ENCODE results near the gene DSCAML1.

Gene DSCAML1

GRCh38 chr11:117565709-117566108 is 231.3 kb downstream of the DSCAML1 start:
- Histone ChIP-seq H3K4me3 (ENCODE audit: extremely low read depth, insufficient read depth, low read length, poor library complexity, severe bottlenecking) (no peak overlapping the region), H3K9me3 (ENCODE audit: control insufficient read depth, low read length) (no peaks in the 10 kb centered on the region), H3K27ac (ENCODE audit: low read depth, low read length, severe bottlenecking) (no peak overlapping the region), H3K36me3 (ENCODE audit: control insufficient read depth, insufficient read depth, low read length) (no peaks in the 10 kb centered on the region), H3K4me1 (ENCODE audit: control insufficient read depth, insufficient read depth, low read length, poor library complexity, severe bottlenecking) (no peaks in the 10 kb centered on the region)
- WGBS, 2 experiments (ENCODE audit: insufficient coverage in 2 of 2): 31 to 55% methylated on average over 2 to 4 of the region's 4 CpGs

GRCh38 chr11:117564321-117564720 is 232.7 kb downstream of the DSCAML1 start:
- WGBS, 2 experiments (ENCODE audit: insufficient coverage in 2 of 2): 67 to 94% methylated on average over 1 to 4 of the region's 4 CpGs
- no peaks in the 10 kb centered on the region for H3K36me3 ChIP-seq (ENCODE audit: control insufficient read depth, insufficient read depth, low read length)
- no peaks in the 10 kb centered on the region for H3K4me1 ChIP-seq (ENCODE audit: control insufficient read depth, insufficient read depth, low read length, poor library complexity, severe bottlenecking)
- H3K27ac ChIP-seq (ENCODE audit: low read depth, low read length, severe bottlenecking): no peak overlapping the region
- no peak overlapping the region for H3K4me3 ChIP-seq (ENCODE audit: extremely low read depth, insufficient read depth, low read length, poor library complexity, severe bottlenecking)
- no peaks in the 10 kb centered on the region for H3K9me3 ChIP-seq (ENCODE audit: control insufficient read depth, low read length)

- no peaks in the 10 kb centered on the region for H3K4me1 ChIP-seq (ENCODE audit: control insufficient read depth, insufficient read depth, low read length, poor library complexity, severe bottlenecking)
- no peaks in the 10 kb centered on the region for H3K36me3 ChIP-seq (ENCODE audit: control insufficient read depth, insufficient read depth, low read length)
- no peaks in the 10 kb centered on the region for H3K9me3 ChIP-seq (ENCODE audit: control insufficient read depth, low read length)
- H3K4me3 ChIP-seq (ENCODE audit: extremely low read depth, insufficient read depth, low read length, poor library complexity, severe bottlenecking): no peak overlapping the region
- H3K27ac ChIP-seq (ENCODE audit: low read depth, low read length, severe bottlenecking): no peak overlapping the region
- 90 to 92% methylated on average over 7 of the region's 7 CpGs for WGBS, 2 experiments (ENCODE audit: insufficient coverage in 2 of 2)
Observed at GRCh38 chr11:117563556-117563955, 233.5 kb downstream of the DSCAML1 start.

DNA sequence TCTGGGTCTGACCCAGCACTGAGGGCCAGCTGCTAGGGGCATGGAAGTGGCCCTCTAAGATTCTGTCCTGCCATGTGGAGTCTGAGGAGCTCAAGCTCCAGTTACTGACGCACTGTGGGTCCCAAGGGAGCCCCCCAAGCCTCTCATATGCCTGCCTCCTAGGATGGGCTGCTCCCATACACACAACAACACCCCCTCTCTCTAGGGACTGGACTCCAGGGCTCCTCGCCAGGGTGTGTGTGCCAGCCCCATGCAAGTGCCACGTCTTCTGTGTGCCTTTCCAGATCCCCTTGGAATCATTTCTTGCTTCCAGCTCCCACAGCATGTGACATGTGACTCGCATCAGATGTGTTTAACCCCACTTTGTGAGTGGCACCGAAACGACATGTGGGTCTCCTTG is 234.9 kb downstream of the DSCAML1 start:
- no peak overlapping the region for H3K27ac ChIP-seq (ENCODE audit: low read depth, low read length, severe bottlenecking)
- 82 to 92% methylated on average over 6 of the region's 6 CpGs for WGBS, 2 experiments (ENCODE audit: insufficient coverage in 2 of 2)
- H3K4me1 ChIP-seq (ENCODE audit: control insufficient read depth, insufficient read depth, low read length, poor library complexity, severe bottlenecking): peaks cover 5% of the 10 kb centered on the region
- H3K9me3 ChIP-seq (ENCODE audit: control insufficient read depth, low read length): no peaks in the 10 kb centered on the region
- H3K36me3 ChIP-seq (ENCODE audit: control insufficient read depth, insufficient read depth, low read length): no peaks in the 10 kb centered on the region
- no peak overlapping the region for H3K4me3 ChIP-seq (ENCODE audit: extremely low read depth, insufficient read depth, low read length, poor library complexity, severe bottlenecking)

- no peak overlapping the region for H3K27ac ChIP-seq (ENCODE audit: low read depth, low read length, severe bottlenecking)
- H3K36me3 ChIP-seq (ENCODE audit: control insufficient read depth, insufficient read depth, low read length): no peaks in the 10 kb centered on the region
- 70 to 78% methylated on average over 5 of the region's 5 CpGs for WGBS, 2 experiments (ENCODE audit: insufficient coverage in 2 of 2)
- no peak overlapping the region for H3K4me3 ChIP-seq (ENCODE audit: extremely low read depth, insufficient read depth, low read length, poor library complexity, severe bottlenecking)
- H3K9me3 ChIP-seq (ENCODE audit: control insufficient read depth, low read length): no peaks in the 10 kb centered on the region
- H3K4me1 ChIP-seq (ENCODE audit: control insufficient read depth, insufficient read depth, low read length, poor library complexity, severe bottlenecking): peaks cover 5% of the 10 kb centered on the region
Observed at GRCh38 chr11:117560780-117561530, 236.1 kb downstream of the DSCAML1 start.

- H3K9me3 ChIP-seq (ENCODE audit: control insufficient read depth, low read length): no peaks in the 10 kb centered on the region
- peaks cover 5% of the 10 kb centered on the region for H3K4me1 ChIP-seq (ENCODE audit: control insufficient read depth, insufficient read depth, low read length, poor library complexity, severe bottlenecking)
- H3K27ac ChIP-seq (ENCODE audit: low read depth, low read length, severe bottlenecking): no peak overlapping the region
- 78 to 90% methylated on average over 2 to 4 of the region's 5 CpGs for WGBS, 2 experiments (ENCODE audit: insufficient coverage in 2 of 2)
- no peak overlapping the region for H3K4me3 ChIP-seq (ENCODE audit: extremely low read depth, insufficient read depth, low read length, poor library complexity, severe bottlenecking)
- H3K36me3 ChIP-seq (ENCODE audit: control insufficient read depth, insufficient read depth, low read length): no peaks in the 10 kb centered on the region
Observed at GRCh38 chr11:117559698-117560097, 237.3 kb downstream of the DSCAML1 start.

GRCh38 chr11:117557361-117557760 is 239.7 kb downstream of the DSCAML1 start:
- Histone ChIP-seq H3K27ac (ENCODE audit: low read depth, low read length, severe bottlenecking) (no peak overlapping the region), H3K9me3 (ENCODE audit: control insufficient read depth, low read length) (no peaks in the 10 kb centered on the region), H3K4me1 (ENCODE audit: control insufficient read depth, insufficient read depth, low read length, poor library complexity, severe bottlenecking) (peaks cover 5% of the 10 kb centered on the region), H3K36me3 (ENCODE audit: control insufficient read depth, insufficient read depth, low read length) (no peaks in the 10 kb centered on the region), H3K4me3 (ENCODE audit: extremely low read depth, insufficient read depth, low read length, poor library complexity, severe bottlenecking) (no peak overlapping the region)
- WGBS, 2 experiments (ENCODE audit: insufficient coverage in 2 of 2): 49 to 53% methylated on average over 5 to 7 of the region's 7 CpGs

- Histone ChIP-seq H3K36me3 (ENCODE audit: control insufficient read depth, insufficient read depth, low read length) (no peaks in the 10 kb centered on the region), H3K4me3 (ENCODE audit: extremely low read depth, insufficient read depth, low read length, poor library complexity, severe bottlenecking) (no peak overlapping the region), H3K9me3 (ENCODE audit: control insufficient read depth, low read length) (no peaks in the 10 kb centered on the region), H3K4me1 (ENCODE audit: control insufficient read depth, insufficient read depth, low read length, poor library complexity, severe bottlenecking) (peaks cover 5% of the 10 kb centered on the region), H3K27ac (ENCODE audit: low read depth, low read length, severe bottlenecking) (no peak overlapping the region)
- WGBS, 2 experiments (ENCODE audit: insufficient coverage in 2 of 2): 90 to 94% methylated on average over 5 to 6 of the region's 7 CpGs
Observed at GRCh38 chr11:117554601-117555333, 242.2 kb downstream of the DSCAML1 start.

DNA sequence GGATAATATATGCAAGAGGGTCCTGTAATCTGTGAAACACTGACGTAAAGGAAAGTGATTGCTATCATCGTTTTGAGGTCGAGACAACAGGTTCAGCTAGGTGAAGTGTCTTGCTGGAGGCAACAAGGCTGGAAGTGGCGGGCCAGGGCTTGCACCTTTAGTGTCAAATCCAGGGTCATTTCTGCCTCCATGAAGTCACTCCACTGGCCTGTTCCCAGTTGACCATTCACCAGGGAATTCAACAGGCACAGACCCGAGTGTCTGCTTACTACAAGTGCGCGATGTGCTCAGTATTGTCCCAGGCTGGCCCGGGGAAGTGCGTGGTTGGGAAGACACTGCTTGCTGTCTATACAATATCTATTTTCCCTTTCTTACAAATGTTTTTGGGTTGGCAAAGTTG is 244.4 kb downstream of the DSCAML1 start:
- H3K36me3 ChIP-seq (ENCODE audit: control insufficient read depth, insufficient read depth, low read length): no peaks in the 10 kb centered on the region
- H3K9me3 ChIP-seq (ENCODE audit: control insufficient read depth, low read length): no peaks in the 10 kb centered on the region
- WGBS, 2 experiments (ENCODE audit: insufficient coverage in 2 of 2): 91 to 93% methylated on average over 5 to 7 of the region's 9 CpGs
- peaks cover 3% of the 10 kb centered on the region for H3K4me1 ChIP-seq (ENCODE audit: control insufficient read depth, insufficient read depth, low read length, poor library complexity, severe bottlenecking)
- H3K4me3 ChIP-seq (ENCODE audit: extremely low read depth, insufficient read depth, low read length, poor library complexity, severe bottlenecking): no peak overlapping the region
- H3K27ac ChIP-seq (ENCODE audit: low read depth, low read length, severe bottlenecking): no peak overlapping the region

GRCh38 chr11:117551761-117552343 is 245.2 kb downstream of the DSCAML1 start:
- WGBS, 2 experiments (ENCODE audit: insufficient coverage in 2 of 2): 81% methylated on average over 5 to 11 of the region's 12 CpGs
- no peaks in the 10 kb centered on the region for H3K36me3 ChIP-seq (ENCODE audit: control insufficient read depth, insufficient read depth, low read length)

More at GRCh38 chr11:117551761-117552343, 245.2 kb downstream of the DSCAML1 start:
- Histone ChIP-seq H3K27ac (ENCODE audit: low read depth, low read length, severe bottlenecking) (no peak overlapping the region), H3K4me3 (ENCODE audit: extremely low read depth, insufficient read depth, low read length, poor library complexity, severe bottlenecking) (no peak overlapping the region), H3K4me1 (ENCODE audit: control insufficient read depth, insufficient read depth, low read length, poor library complexity, severe bottlenecking) (no peaks in the 10 kb centered on the region), H3K9me3 (ENCODE audit: control insufficient read depth, low read length) (no peaks in the 10 kb centered on the region)
